ENCODE measurements around the gene NKX2-3.

Gene NKX2-3

GRCh38 chr10:99582255-99582770 lies 49.6 kb downstream of the NKX2-3 start:
- no peak for DNase-seq (ENCODE audit: low spot score)

GRCh38 chr10:99583687-99584086 lies 50.9 kb downstream of the NKX2-3 start:
- no peak for DNase-seq (ENCODE audit: low spot score)

Measured in hematopoietic multipotent progenitor cell treated with erythropoietin and hydrocortisone succinate and interleukin-3 and kit ligand, for 15 days (in vitro differentiated cells).